D341Med (cell line): ENCODE data around the gene C6orf58.
A peak's percentile ranks its signal among the peaks of the same experiment; 100 is the strongest.
"Not testable (repeated sequence)": the region's sequence is repeated elsewhere in the genome, so short reads cannot be mapped to it uniquely, and the experiment has no call there.

Source experiments
- DNase-seq: peaks from one replicate; pipeline ENCODE4 v3.0.0; 2012; ENCODE audit warnings: low spot score

C6orf58 gene

DNA sequence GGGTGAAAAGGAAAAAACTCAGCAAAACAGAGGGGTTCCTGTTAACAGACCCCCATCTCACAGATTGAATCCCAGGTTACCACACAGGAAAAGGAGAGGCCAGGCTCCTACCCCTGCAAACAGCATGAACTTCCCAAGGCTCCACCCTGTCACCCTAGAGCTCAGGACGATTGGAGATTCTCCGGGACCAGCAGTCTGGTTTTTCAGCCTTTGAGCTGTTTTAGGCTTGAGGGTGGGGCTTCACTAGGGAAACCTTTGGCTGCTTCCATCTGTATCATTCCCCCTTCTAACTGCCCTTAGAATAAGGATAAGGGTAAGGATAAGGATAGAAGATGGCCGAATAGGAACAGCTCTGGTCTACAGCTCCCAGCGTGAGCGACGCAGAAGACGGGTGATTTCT lies 16.0 kb downstream of the C6orf58 start:
- DNase-seq, result no peak

DNA sequence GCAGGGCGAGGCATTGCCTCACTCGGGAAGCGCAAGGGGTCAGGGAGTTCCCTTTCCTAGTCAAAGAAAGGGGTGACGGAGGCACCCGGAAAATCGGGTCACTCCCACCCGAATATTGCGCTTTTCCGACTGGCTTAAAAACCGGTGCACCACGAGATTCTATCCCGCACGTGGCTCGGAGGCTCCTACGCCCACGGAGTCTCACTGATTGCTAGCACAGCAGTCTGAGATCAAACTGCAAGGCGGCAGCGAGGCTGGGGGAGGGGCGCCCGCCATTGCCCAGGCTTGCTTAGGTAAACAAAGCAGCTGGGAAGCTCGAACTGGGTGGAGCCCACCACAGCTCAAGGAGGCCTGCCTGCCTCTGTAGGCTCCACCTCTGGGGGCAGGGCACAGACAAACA lies 16.5 kb downstream of the C6orf58 start:
- not testable (repeated sequence) for DNase-seq

DNA sequence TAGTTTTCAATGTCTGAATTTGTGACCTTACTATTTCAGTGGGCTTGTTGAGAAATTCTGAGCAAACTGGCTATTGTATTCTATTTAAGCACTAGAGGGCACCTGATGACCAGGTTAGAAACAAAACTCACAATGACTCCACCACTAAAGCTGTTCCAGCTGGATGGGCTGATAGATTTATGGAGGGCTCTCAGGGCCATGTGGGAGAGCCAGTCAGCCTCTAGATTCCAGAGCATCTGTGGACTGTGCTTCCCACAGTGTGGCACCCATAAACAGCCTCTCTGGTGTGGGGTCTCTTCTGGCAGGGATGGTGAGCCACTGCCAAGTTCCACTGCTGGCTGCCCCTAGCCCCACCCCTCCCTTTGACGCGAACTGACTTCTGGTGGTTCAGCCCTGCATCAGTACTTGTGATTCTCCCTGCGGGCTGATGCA lies 29.2 kb downstream of the C6orf58 start:
- peak; percentile 73 for DNase-seq

DNA sequence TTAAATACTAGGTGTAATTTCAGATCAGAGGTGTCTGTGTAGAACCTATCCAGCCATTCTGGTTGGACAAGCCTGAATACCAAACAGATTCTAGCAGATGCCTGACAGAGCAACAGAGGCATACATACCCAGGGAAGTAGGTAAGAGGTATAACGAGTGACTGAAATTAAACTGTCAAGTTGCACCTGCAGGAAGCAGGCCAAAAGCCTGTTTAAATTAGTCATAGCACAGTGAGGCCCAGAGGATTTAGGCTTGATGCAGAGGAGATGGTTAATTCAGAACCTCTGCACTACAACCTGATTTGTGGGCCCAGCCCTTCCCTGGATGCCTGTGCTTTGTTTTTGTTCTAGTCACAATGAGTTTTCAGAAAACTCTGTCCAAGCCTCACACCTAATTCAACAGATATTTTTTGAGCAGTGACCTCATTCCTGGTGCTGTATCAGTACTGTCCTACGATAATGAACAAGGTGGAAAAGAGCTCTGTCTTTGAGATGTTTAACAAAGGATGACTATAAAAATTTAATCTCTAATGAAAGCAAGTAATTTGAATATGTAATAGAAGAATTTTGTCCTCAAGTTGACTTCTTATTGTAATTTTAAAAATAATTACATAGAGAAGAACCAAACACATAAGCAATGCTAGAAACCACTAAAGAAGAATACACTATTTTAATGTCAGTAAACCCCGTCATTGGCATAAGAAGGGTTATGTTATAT lies 31.7 kb downstream of the C6orf58 start:
- no peak for DNase-seq

DNA sequence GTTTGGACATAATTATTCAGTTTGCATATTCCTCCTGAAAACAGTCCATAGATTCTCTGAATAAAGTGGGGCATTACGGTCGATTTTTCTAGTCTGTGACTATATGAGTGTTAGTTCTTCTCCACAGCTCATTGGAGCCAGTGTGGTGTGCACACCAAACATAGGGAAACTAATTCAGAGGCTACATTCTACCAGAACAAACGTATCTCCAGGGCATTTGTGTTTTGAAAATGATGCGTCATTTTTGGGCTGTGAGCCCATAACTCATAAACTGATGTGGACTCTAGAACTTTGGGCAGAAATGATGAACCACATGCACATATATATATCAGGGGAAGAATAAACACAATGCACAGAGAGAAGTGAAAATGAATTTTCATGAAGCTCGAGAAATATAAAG lies 41.8 kb downstream of the C6orf58 start:
- DNase-seq, result no peak

DNA sequence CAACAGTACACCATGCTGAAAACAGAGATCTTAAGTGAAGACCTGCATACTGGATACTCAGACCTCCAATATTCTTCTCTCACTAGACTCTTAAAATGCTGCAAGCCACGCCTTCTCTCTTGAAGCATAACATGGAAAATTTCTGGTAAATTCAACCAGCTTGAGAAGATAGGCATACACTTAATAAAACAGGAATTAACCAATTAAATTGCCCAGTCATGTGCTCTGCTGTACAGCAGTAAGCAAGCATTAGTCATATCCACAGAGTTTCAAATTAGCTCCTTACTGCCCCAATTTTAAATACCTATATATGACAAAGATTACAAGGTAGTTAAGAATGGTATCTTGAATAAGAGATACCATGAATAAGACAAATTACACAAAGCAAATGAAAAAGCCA lies 53.8 kb downstream of the C6orf58 start:
- DNase-seq, result no peak

DNA sequence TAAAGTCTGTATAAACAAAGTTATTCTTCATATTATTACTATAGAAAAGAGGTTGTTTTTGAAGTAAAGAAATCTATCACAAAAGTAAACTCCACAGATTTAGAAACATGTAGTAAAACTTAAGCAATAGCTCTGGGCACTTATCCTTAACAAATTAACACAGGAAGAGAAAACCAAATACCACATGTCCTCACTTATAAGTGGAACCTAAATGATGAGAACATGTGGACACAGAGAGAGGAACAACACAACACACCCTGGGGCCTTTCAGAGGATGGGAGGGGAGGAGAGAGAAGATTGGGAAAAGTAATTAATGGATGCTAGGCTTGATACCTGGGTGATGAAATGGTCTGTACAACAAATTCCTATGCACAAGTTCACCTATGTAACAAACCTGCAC lies 57.2 kb downstream of the C6orf58 start:
- DNase-seq, result no peak

DNA sequence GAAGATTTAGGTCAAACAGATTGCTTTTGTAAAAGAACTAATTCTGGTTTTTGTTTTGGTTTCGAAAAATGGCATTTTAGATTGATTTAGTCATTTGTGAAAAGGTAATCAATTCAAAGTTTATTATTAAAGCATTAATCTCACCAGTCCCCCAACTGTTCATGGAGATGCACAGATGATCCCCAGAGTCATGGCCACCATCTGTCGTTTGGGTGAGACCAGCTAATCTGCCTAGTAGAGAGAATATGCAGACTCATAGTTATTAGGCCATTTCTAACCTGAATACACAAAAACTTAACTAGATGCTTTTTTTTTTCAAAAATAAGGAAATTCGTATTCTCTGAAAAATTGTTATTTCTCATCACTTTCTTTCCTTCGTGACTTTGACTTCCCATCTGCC lies 58.1 kb downstream of the C6orf58 start:
- peak; percentile 61 for DNase-seq

DNA sequence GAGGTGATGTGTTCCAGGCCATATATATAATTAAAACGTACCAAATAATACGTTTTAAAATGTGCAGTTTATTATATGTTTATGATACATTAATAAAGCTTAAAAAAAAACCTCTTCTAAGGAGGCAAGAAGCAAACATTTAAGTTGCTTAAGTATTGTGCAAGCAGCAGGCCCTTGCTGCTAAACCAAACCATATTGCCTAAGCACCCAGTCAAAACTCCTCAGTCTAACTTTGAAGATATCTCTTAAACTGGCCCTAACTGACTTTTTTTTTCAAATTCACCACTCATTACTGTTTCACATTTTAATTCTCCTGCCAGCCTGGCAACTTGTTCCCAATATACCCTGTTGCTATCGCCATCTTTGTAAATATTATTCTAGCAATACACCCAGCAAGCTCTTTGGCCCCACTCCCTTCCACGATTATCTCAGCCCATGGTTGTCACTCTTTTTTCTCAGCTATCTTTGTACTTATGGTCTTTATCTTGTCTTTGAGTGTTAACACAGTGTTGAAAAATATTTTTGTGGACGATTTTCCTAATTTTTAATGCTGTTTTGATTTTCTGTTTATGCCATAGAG lies 60.9 kb downstream of the C6orf58 start:
- DNase-seq, result no peak
